GM12891 (cell line): ENCODE measurements around the gene CD99.
"Not testable (repeated sequence)": the region's sequence is repeated elsewhere in the genome, so short reads cannot be mapped to it uniquely, and the experiment has no call there.

Source experiments
- DNase-seq: peaks from one replicate; pipeline ENCODE4 v3.0.0; 2011; ENCODE audit warnings: low spot score; ENCODE audit not compliant: insufficient read length
- FAIRE-seq: peaks from 2 replicates; lab custom pipeline; 2011; peaks lifted over from hg19 to GRCh38; lab: Jason Lieb, UNC
- PAX5 ChIP-seq: IDR thresholded peaks from 2 replicates; pipeline ENCODE4 v1.6.1; 2011; ENCODE audit warnings: low read length, moderate library complexity, mild to moderate bottlenecking; ENCODE audit not compliant: insufficient read depth, severe bottlenecking
- POLR2A ChIP-seq: IDR thresholded peaks from 2 replicates; pipeline ENCODE4 v1.6.1; 2011; ENCODE audit warnings: low read depth, low read length, control low read depth
- POLR2AphosphoS5 ChIP-seq: IDR thresholded peaks from 2 replicates; pipeline ENCODE4 v1.6.1; 2011; ENCODE audit warnings: low read depth, low read length, control low read depth
- POU2F2 ChIP-seq: IDR thresholded peaks from 2 replicates; pipeline ENCODE4 v1.6.1; 2011; ENCODE audit warnings: low read depth, mild to moderate bottlenecking, control low read depth, low read length, moderate library complexity
- SPI1 ChIP-seq: IDR thresholded peaks from 2 replicates; pipeline ENCODE4 v1.6.1; 2011; ENCODE audit warnings: low read depth, low read length, control low read depth
- TAF1 ChIP-seq: IDR thresholded peaks from 2 replicates; pipeline ENCODE4 v1.6.1; 2011; ENCODE audit warnings: low read depth, low read length, control low read depth

The CD99 gene

DNA sequence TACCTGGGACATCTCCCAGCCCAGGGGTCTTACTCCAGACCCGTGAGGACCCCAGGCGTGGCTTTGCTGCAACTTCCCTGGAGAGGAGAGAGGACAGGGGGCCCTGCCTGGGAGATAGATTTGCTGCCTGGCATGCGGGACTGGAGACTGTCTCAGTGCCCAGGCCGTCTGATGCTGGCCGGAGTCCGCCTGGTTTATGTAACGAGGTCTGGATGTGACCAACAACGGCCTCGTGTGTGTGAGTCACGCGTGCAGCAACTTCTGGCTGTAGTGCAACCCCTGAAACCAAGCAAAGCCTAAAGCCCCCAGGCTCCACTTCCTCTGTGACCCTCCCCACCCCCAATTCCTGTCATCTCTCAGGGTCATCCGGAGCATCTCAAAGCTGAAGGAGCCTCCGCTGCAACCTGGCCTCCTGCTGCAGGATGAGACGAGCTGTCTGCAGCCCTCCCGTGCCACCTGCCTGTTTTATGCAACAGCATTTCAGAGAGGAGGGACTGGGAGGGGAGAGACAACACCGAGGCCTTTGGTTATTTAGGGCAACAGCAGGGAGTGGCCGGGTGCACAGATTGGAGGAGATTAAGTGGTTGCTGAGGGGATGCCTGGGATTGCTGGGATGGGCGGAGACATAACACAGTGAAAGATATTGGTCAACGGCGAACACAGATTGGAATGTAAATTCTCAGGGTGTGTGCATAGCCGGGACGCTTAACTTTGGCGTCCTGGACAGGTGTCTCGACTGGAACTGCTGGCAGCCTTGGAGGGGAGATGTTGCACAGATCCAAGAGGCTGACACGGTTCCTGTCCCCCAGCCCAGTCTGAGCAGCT lies 76.7 kb downstream of the CD99 start:
- DNase-seq (no peak), FAIRE-seq (no peak)
- no peak for TF ChIP-seq PAX5
- TF ChIP-seq TAF1, result no peak
- no peak for TF ChIP-seq SPI1
- no peak for TF ChIP-seq POLR2A
- no peak for TF ChIP-seq POU2F2
- no peak for TF ChIP-seq POLR2AphosphoS5

DNA sequence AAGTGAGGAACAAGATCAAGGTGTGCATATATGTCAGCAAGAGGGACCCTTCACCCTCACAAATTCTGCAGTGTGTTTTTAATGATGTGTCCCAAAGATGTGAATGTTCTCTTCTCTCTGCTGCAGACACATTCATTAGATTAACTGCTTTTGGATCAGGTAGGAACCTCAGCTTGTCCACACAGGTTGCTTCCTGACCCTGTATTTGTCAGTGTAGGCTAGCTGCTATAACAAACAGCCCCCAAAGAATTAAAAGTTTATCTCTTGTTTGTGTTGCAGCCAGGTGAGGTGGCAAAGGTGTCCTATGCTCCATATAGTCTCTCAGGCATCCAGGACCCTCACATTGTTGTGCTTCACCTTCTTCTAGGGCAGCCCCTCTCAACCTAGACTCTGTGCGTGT lies 78.5 kb downstream of the CD99 start:
- TF ChIP-seq PAX5 (no peak), TAF1 (no peak), POU2F2 (no peak), POLR2A (no peak), SPI1 (no peak), POLR2AphosphoS5 (no peak)
- FAIRE-seq (no peak), DNase-seq (no peak)

DNA sequence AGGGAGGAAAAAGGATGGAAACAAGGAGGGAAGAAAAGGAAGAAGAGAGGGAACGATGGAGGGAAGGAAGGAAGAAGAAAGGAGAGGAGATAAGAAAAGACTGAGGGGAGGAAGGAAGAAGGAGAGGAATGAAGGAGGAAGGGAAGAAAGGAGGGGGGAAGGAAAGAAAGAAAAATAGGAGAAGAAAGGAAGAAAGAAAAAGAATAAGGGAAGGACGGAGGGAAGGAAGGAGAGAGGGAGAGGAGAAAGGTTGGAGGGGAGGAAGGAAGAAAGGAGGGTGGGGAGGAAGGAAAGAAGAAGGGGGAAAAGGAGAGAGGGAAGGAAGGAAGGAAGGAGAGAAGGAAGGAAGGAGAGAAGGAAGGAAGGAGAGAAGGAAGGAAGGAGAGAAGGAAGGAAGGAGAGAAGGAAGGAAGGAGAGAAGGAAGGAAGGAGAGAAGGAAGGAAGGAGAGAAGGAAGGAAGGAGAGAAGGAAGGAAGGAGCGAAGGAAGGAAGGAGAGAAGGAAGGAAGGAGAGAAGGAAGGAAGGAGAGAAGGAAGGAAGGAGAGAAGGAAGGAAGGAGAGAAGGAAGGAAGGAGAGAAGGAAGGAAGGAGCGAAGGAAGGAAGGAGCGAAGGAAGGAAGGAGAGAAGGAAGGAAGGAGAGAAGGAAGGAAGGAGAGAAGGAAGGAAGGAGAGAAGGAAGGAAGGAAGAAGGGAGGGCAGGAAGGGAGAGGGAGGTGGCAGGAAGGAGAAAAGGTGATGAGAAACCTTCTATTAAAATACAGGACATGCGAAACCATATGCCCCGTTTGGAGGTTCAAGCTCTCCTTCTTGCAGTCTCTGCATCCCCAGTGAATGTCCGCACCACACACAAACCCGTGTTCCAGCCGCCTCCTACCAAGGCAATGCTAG lies 82.3 kb downstream of the CD99 start:
- FAIRE-seq, DNase-seq: not testable (repeated sequence)

DNA sequence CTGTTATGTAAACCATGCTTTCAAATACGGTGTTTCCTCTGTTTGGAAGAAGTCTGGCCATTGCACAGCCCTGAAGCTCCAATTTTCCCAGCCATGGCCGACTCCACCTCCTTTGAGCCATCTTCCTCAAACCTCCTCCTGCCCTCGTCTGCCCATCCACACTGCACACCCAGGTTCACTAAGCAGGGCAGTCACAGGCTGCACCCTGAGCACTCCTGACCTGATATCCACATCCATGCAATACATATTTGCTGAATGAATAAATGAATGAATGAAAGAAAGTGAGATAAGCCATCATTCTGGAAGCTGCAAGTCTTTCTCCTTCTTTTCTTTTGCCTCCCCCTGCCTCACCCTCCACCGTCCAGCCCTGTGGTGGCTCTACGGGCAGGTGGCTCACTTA lies 83.0 kb downstream of the CD99 start:
- FAIRE-seq (no peak), DNase-seq (no peak)
- TF ChIP-seq TAF1, result no peak

DNA sequence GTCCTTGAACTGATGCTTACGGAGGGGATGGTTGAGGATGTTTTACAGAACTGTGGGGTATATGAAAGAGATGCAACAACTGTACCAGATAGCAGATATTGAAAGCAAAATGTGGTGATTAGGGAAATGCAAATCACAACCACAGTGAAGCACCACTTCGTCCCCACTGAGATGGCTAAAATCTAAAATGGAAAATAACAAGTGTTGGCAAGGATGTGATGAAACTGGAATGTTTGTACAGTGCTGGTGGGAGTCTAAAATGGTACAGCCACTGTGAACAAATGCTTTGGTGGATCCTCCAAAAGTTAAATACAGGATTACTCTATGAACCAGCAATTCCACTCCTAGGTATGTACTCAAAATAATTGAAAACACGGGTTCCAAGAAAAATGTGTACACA lies 83.7 kb downstream of the CD99 start:
- FAIRE-seq, result no peak
- no peak for DNase-seq
- TF ChIP-seq PAX5, result no peak
- no peak for TF ChIP-seq SPI1
- no peak for TF ChIP-seq POLR2AphosphoS5
- no peak for TF ChIP-seq POU2F2
- no peak for TF ChIP-seq TAF1
- TF ChIP-seq POLR2A, result no peak

DNA sequence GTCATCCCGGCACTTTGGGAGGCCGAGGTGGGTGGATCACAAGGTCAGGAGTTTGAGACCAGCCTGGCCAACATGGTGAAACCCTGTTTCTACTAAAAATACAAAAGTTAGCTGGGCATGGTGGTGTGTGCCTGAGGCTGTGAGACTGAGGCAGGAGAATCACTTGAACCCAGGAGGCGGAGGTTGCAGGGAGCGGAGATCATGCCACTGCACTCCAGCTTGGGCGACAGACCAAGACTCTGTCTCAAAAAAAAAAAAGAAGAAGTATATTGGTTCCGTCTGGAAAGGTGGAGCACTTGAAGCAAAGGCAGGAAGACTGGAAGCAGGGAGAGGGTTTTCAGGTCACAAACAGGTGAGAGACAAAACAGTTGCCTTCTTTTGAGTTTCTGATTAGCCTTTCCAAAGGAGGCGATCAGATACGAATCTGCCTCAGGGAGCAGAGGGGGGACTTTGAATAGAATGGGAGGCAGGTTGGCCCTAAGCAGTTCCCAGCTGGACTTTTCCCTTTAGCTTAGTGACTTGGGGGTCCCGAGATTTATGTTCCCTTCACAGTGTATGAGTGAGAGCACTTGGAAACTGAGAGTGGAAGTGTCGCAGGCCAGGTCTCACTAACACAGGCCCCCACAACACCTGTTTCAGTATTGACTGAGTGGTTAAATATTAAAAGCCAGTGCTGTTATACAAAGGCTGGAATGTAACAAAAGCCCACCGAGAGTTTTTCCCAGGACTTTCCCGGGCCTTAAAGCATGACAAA lies 89.6 kb downstream of the CD99 start:
- not testable (repeated sequence) for FAIRE-seq, DNase-seq

DNA sequence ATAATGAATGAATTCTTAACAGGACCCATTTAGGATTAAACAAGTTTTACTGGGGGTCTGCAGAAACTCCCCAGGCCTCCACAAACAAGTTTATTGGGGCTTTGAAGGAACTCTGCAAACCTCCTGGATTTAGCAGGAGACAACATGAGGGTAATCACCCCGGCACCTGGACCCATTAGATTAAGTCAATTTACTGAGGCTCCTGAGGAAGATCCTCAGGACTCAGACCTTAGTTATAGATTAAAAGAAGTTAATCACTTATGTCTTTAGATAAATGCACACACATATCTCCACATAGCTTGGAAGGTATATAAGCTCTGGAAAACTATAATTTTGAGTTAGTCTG lies 90.1 kb downstream of the CD99 start:
- FAIRE-seq (no peak), DNase-seq (no peak)
- TF ChIP-seq PAX5, result no peak
- no peak for TF ChIP-seq POU2F2
- no peak for TF ChIP-seq POLR2AphosphoS5
- TF ChIP-seq POLR2A, result no peak
- TF ChIP-seq TAF1, result no peak
- TF ChIP-seq SPI1, result no peak

DNA sequence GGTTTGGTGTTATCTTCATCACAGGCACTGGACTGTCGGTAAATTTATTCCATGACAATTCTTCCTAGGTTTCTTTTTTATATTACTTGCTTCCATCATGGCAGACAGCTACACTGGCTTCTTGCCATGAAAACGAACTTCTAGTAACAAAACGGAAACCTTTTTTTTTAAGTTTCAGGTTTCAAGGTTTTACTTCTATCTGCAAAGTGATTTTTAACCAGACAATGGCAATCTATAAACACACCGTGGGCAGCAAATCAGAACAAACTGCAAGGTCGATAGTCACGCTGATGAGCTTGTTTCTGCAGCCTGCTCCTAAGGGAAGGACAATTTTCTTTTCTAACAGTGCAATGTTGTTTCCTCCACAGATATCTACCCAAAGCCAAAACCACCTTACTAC lies 90.6 kb downstream of the CD99 start:
- FAIRE-seq, result no peak
- TF ChIP-seq PAX5 (no peak), POU2F2 (no peak), SPI1 (no peak), POLR2A (no peak), TAF1 (no peak), POLR2AphosphoS5 (no peak)
- DNase-seq, result no peak

DNA sequence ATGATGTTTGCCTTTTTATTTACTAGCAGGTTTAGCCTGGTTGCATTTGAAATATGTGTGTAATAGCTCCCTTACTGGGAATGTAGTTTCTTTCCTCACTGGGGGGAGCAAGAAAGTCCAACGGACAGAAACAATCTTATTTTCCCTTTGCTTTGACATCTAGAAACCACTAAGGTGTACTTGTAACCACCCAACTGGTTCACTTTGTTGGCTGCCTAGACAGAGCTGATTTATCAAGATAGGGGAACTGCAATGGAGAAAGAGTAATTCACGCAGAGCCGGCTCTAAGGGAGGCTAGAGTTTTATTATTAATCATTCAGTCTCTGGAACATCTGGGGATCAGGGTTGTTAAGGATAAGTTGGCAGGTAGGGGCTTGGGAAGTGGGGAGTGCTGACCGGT lies 91.1 kb downstream of the CD99 start:
- DNase-seq (no peak), FAIRE-seq (no peak)
- TF ChIP-seq PAX5, result no peak
- no peak for TF ChIP-seq POU2F2
- TF ChIP-seq TAF1, result no peak
- TF ChIP-seq POLR2A, result no peak
- TF ChIP-seq SPI1, result no peak
- TF ChIP-seq POLR2AphosphoS5, result no peak

DNA sequence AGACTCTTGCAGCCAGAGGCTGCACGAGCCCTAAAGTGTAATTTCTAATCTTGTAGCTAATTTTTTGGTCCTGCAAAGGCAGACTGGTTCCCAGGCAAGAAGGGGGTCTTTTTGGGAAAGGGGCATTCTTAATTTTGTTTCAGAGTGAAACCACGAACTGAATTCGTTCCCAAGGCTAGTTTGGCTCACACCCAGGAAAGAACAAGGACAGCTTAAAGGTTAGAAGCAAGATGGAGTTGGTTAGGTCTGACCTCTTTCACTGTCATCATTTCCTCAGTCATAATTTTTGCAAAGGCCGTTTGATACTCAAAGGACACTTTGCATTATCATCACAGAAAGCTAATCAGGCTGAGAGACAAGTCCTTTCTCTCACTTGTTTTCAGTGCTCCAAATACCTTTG lies 91.7 kb downstream of the CD99 start:
- no peak for FAIRE-seq
- DNase-seq, result no peak
- no peak for TF ChIP-seq POU2F2
- TF ChIP-seq POLR2AphosphoS5, result no peak
- no peak for TF ChIP-seq POLR2A
- no peak for TF ChIP-seq PAX5
- no peak for TF ChIP-seq TAF1
- TF ChIP-seq SPI1, result no peak
